NCI-H1092 (cell line): ENCODE results near the gene MRPL24.
"Not testable (repeated sequence)": the region's sequence is repeated elsewhere in the genome, so short reads cannot be mapped to it uniquely, and the experiment has no call there.

Experiments used
- DNase-seq: peaks from one replicate; lab custom pipeline; 2025; lab: John Stamatoyannopoulos, UW

MRPL24 gene

GRCh38 chr1:156760092-156760795, 19.4 kb upstream of the MRPL24 start:
- DNase-seq: no peak

- not testable (repeated sequence) for DNase-seq
Measured at GRCh38 chr1:156757572-156758253, 16.8 kb upstream of the MRPL24 start.

- no peak for DNase-seq
Measured at GRCh38 chr1:156756355-156756754, 15.5 kb upstream of the MRPL24 start.

GRCh38 chr1:156755527-156755950, 14.7 kb upstream of the MRPL24 start:
- DNase-seq: no peak

GRCh38 chr1:156754219-156754618, 13.3 kb upstream of the MRPL24 start:
- no peak for DNase-seq

GRCh38 chr1:156752843-156753482, 12.1 kb upstream of the MRPL24 start:
- no peak for DNase-seq

GRCh38 chr1:156751757-156752481, 11.0 kb upstream of the MRPL24 start:
- DNase-seq: peak; percentile 96

- no peak for DNase-seq
Measured at GRCh38 chr1:156751451-156751756, 10.5 kb upstream of the MRPL24 start, which contains the start of gene HDGF. Gene HDGF, minus strand, starts transcription at chr1:156751675. Its CDS starts 246 bp downstream, at chr1:156751429.

GRCh38 chr1:156750711-156751450, 10.0 kb upstream of the MRPL24 start:
- DNase-seq: peak; percentile 45

GRCh38 chr1:156750191-156750672, 9.3 kb upstream of the MRPL24 start:
- DNase-seq: no peak

GRCh38 chr1:156749419-156750118, 8.7 kb upstream of the MRPL24 start:
- no peak for DNase-seq

- no peak for DNase-seq
Measured at GRCh38 chr1:156748670-156749418, 8.0 kb upstream of the MRPL24 start.

- no peak for DNase-seq
Measured at GRCh38 chr1:156747742-156748669, 7.1 kb upstream of the MRPL24 start.

GRCh38 chr1:156746728-156747631, 6.1 kb upstream of the MRPL24 start:
- peak; percentile 50 for DNase-seq

- no peak for DNase-seq
Measured at GRCh38 chr1:156746406-156746727, 5.5 kb upstream of the MRPL24 start.

GRCh38 chr1:156745881-156746280, 5.0 kb upstream of the MRPL24 start:
- DNase-seq: no peak

GRCh38 chr1:156744786-156745419, 4.0 kb upstream of the MRPL24 start:
- DNase-seq: no peak

- no peak for DNase-seq
Measured at GRCh38 chr1:156744344-156744743, 3.5 kb upstream of the MRPL24 start.
